ENCODE results near the gene ADAD2. TPM values are rescaled to one million over a fixed set of nuclear protein-coding genes. Genes with fewer than 3 reads are reported as not detected.
A peak's percentile ranks its signal among the peaks of the same experiment; 100 is the strongest.

ADAD2 gene
- total RNA-seq, 1 donor from 2014 or later: not detected

GRCh38 chr16:84186685-84187437 lies 4.1 kb upstream of the ADAD2 start, which contains the start of gene TAF1C:
Gene TAF1C, minus strand, starts transcription at chr16:84187057. Its CDS starts 2,069 bp downstream, at chr16:84184988.
- peaks cover 28% of the 10 kb centered on the region for H4K20me1 ChIP-seq (ENCODE audit: insufficient read depth, low read length)
- peak within 1 kb of the TSS; percentile 48 for H3K27ac ChIP-seq (ENCODE audit: low read depth, low read length)
- Mint-ChIP-seq H3K27ac (ENCODE audit: unreplicated experiment) (peak within 1 kb of the TSS; percentile 69), H3K9me3 (ENCODE audit: unreplicated experiment) (no peaks in the 10 kb centered on the region), H3K4me1 (ENCODE audit: low read depth, unreplicated experiment) (peaks cover 3% of the 10 kb centered on the region), H3K36me3 (ENCODE audit: low read depth, unreplicated experiment) (peaks cover 9% of the 10 kb centered on the region), H3K4me3 (ENCODE audit: unreplicated experiment) (peak within 1 kb of the TSS; percentile 94), H3K27me3 (ENCODE audit: low read depth, unreplicated experiment) (peaks cover 3% of the 10 kb centered on the region)
- peaks cover 3% of the 10 kb centered on the region for H3K36me3 ChIP-seq (ENCODE audit: insufficient read depth, low read length)
- H3K27me3 ChIP-seq (ENCODE audit: insufficient read depth, low read length): no peaks in the 10 kb centered on the region
- H3K4me1 ChIP-seq (ENCODE audit: insufficient read depth, low read length): peaks cover 5% of the 10 kb centered on the region
- H2AFZ ChIP-seq (ENCODE audit: low read depth, low read length): peak within 1 kb of the TSS; percentile 97
- no peak for FAIRE-seq
- peak within 1 kb of the TSS; percentile 86 for H3K4me3 ChIP-seq (ENCODE audit: insufficient read depth, low read depth, low read length)
- H3K4me2 ChIP-seq (ENCODE audit: low read length): peak within 1 kb of the TSS; percentile 84
- peaks cover 43% of the 10 kb centered on the region for H3K79me2 ChIP-seq (ENCODE audit: insufficient read depth, low read length)
- DNase-seq (ENCODE audit: low read depth): peak; percentile 80
- no peaks in the 10 kb centered on the region for H3K9me3 ChIP-seq (ENCODE audit: insufficient read depth, low read depth, low read length)
- H3K9ac ChIP-seq (ENCODE audit: low read length): peak within 1 kb of the TSS; percentile 92
- TF ChIP-seq EZH2 (IDR thresholded peaks at IDR 0.05; ENCODE audit: insufficient read depth, low read length): no peak
- TF ChIP-seq CTCF (IDR thresholded peaks at IDR 0.05; ENCODE audit: insufficient read depth, low read depth, low read length): peak; percentile 78

GRCh38 chr16:84191466-84191865 lies 509 bp downstream of the ADAD2 start:
- Histone ChIP-seq H3K36me3 (ENCODE audit: insufficient read depth, low read length) (no peaks in the 10 kb centered on the region), H4K20me1 (ENCODE audit: insufficient read depth, low read length) (no peaks in the 10 kb centered on the region), H2AFZ (ENCODE audit: low read depth, low read length) (no peak overlapping the region), H3K9me3 (ENCODE audit: insufficient read depth, low read depth, low read length) (no peaks in the 10 kb centered on the region), H3K79me2 (ENCODE audit: insufficient read depth, low read length) (peaks cover 4% of the 10 kb centered on the region), H3K4me2 (ENCODE audit: low read length) (no peak overlapping the region), H3K27me3 (ENCODE audit: insufficient read depth, low read length) (no peaks in the 10 kb centered on the region), H3K9ac (ENCODE audit: low read length) (no peak overlapping the region), H3K4me3 (ENCODE audit: insufficient read depth, low read depth, low read length) (no peak overlapping the region), H3K4me1 (ENCODE audit: insufficient read depth, low read length) (no peaks in the 10 kb centered on the region), H3K27ac (ENCODE audit: low read depth, low read length) (no peak overlapping the region)
- Mint-ChIP-seq H3K27me3 (ENCODE audit: low read depth, unreplicated experiment) (peaks cover 7% of the 10 kb centered on the region), H3K4me3 (ENCODE audit: unreplicated experiment) (no peak overlapping the region), H3K4me1 (ENCODE audit: low read depth, unreplicated experiment) (no peaks in the 10 kb centered on the region), H3K27ac (ENCODE audit: unreplicated experiment) (no peak overlapping the region), H3K36me3 (ENCODE audit: low read depth, unreplicated experiment) (no peaks in the 10 kb centered on the region), H3K9me3 (ENCODE audit: unreplicated experiment) (no peaks in the 10 kb centered on the region)
- DNase-seq (ENCODE audit: low read depth) (no peak), FAIRE-seq (no peak)
- TF ChIP-seq EZH2 (IDR thresholded peaks at IDR 0.05; ENCODE audit: insufficient read depth, low read length) (no peak), CTCF (IDR thresholded peaks at IDR 0.05; ENCODE audit: insufficient read depth, low read depth, low read length) (no peak)

GRCh38 chr16:84193480-84193879 lies 2.5 kb downstream of the ADAD2 start:
- no peak overlapping the region for H2AFZ ChIP-seq (ENCODE audit: low read depth, low read length)
- no peaks in the 10 kb centered on the region for H3K27me3 ChIP-seq (ENCODE audit: insufficient read depth, low read length)
- DNase-seq (ENCODE audit: low read depth) (no peak), FAIRE-seq (no peak)
- Mint-ChIP-seq H3K27me3 (ENCODE audit: low read depth, unreplicated experiment) (peaks cover 13% of the 10 kb centered on the region), H3K27ac (ENCODE audit: unreplicated experiment) (no peak overlapping the region), H3K36me3 (ENCODE audit: low read depth, unreplicated experiment) (no peaks in the 10 kb centered on the region), H3K4me1 (ENCODE audit: low read depth, unreplicated experiment) (no peaks in the 10 kb centered on the region), H3K9me3 (ENCODE audit: unreplicated experiment) (no peaks in the 10 kb centered on the region), H3K4me3 (ENCODE audit: unreplicated experiment) (no peak overlapping the region)
- H3K27ac ChIP-seq (ENCODE audit: low read depth, low read length): no peak overlapping the region
- H3K9ac ChIP-seq (ENCODE audit: low read length): no peak overlapping the region
- no peak overlapping the region for H3K4me2 ChIP-seq (ENCODE audit: low read length)
- no peaks in the 10 kb centered on the region for H3K79me2 ChIP-seq (ENCODE audit: insufficient read depth, low read length)
- H4K20me1 ChIP-seq (ENCODE audit: insufficient read depth, low read length): no peaks in the 10 kb centered on the region
- H3K4me3 ChIP-seq (ENCODE audit: insufficient read depth, low read depth, low read length): no peak overlapping the region
- no peaks in the 10 kb centered on the region for H3K9me3 ChIP-seq (ENCODE audit: insufficient read depth, low read depth, low read length)
- peaks cover under 1% of the 10 kb centered on the region for H3K4me1 ChIP-seq (ENCODE audit: insufficient read depth, low read length)
- TF ChIP-seq CTCF (IDR thresholded peaks at IDR 0.05; ENCODE audit: insufficient read depth, low read depth, low read length) (no peak), EZH2 (IDR thresholded peaks at IDR 0.05; ENCODE audit: insufficient read depth, low read length) (no peak)
- H3K36me3 ChIP-seq (ENCODE audit: insufficient read depth, low read length): no peaks in the 10 kb centered on the region

Data from astrocyte (in vitro differentiated cells and primary cell).